HepG2 (cell line): Measurements from ENCODE around the gene TMEM198. TPM values are rescaled to one million over a fixed set of nuclear protein-coding genes. Genes with fewer than 3 reads are reported as not detected.

ENCODE experiments used
- ELF3 ChIP-seq: IDR thresholded peaks from 2 replicates; pipeline ENCODE4 v1.6.1; 2016; ENCODE audit warnings: missing genetic modification reagents, missing compliant biosample characterization
- ELF4 ChIP-seq: sonication (generic); formaldehyde crosslinking; IDR thresholded peaks from 2 replicates; pipeline ENCODE4 v1.5.0; 2020; ENCODE audit warnings: missing genetic modification reagents, mild to moderate bottlenecking, moderate library complexity, borderline replicate concordance
- KDM4B ChIP-seq: sonication (generic); formaldehyde crosslinking; IDR thresholded peaks from 2 replicates; pipeline ENCODE4 v1.4.0; 2020; ENCODE audit warnings: missing genetic modification reagents
- KDM5B ChIP-seq: sonication (generic); formaldehyde crosslinking; IDR thresholded peaks from 2 replicates; pipeline ENCODE4 v1.4.0; 2020; ENCODE audit warnings: missing genetic modification reagents, mild to moderate bottlenecking, borderline replicate concordance
- MXD3 ChIP-seq: IDR thresholded peaks from 2 replicates; pipeline ENCODE4 v1.6.1; 2016; ENCODE audit warnings: mild to moderate bottlenecking, missing biosample characterization, missing genetic modification reagents
- ONECUT2 ChIP-seq: sonication (generic); formaldehyde crosslinking; IDR thresholded peaks from 2 replicates; pipeline ENCODE4 v1.4.0; 2020; ENCODE audit warnings: missing genetic modification reagents
- POGK ChIP-seq: sonication (generic); formaldehyde crosslinking; conservative IDR thresholded peaks from 2 replicates; pipeline ENCODE4 v1.8.0; 2022; ENCODE audit warnings: mild to moderate bottlenecking, moderate library complexity, missing genetic modification reagents
- SETDB1 ChIP-seq: sonication (generic); formaldehyde crosslinking; IDR thresholded peaks from 2 replicates; pipeline ENCODE4 v1.5.1; 2020; ENCODE audit warnings: missing genetic modification reagents, mild to moderate bottlenecking, borderline replicate concordance
- SIN3A ChIP-seq: IDR thresholded peaks from 2 replicates; pipeline ENCODE4 v1.6.1; 2011; ENCODE audit warnings: low read depth, mild to moderate bottlenecking, control low read depth, low read length, borderline replicate concordance
- SRSF9 ChIP-seq: fragments of 200-400 bp; formaldehyde crosslinking; IDR thresholded peaks from 2 replicates; pipeline ENCODE4 v1.6.1; 2018; ENCODE audit warnings: borderline replicate concordance, mild to moderate bottlenecking, low read depth, low read length; ENCODE audit not compliant: insufficient read depth, poor library complexity, severe bottlenecking
- STAG1 ChIP-seq: sonication (generic); formaldehyde crosslinking; IDR thresholded peaks from 2 replicates; pipeline ENCODE4 v1.4.0; 2020; ENCODE audit warnings: missing genetic modification reagents
- TEAD2 ChIP-seq: sonication (generic); formaldehyde crosslinking; IDR thresholded peaks from 2 replicates; pipeline ENCODE4 v1.9.0; 2021; ENCODE audit warnings: missing genetic modification reagents
- THAP7 ChIP-seq: sonication (generic); formaldehyde crosslinking; IDR thresholded peaks from 2 replicates; pipeline ENCODE4 v1.8.1; 2023; ENCODE audit warnings: mild to moderate bottlenecking, missing genetic modification reagents
- XRCC5 ChIP-seq: fragments of 200-400 bp; formaldehyde crosslinking; optimal IDR thresholded peaks from 2 replicates; pipeline ENCODE3; 2017; ENCODE audit warnings: mild to moderate bottlenecking, low read length
- ZBTB1 ChIP-seq: sonication (generic); formaldehyde crosslinking; IDR thresholded peaks from 2 replicates; pipeline ENCODE4 v1.4.0; 2020; ENCODE audit warnings: missing genetic modification reagents, borderline replicate concordance
- ZBTB33 ChIP-seq: sonication (generic); formaldehyde crosslinking; IDR thresholded peaks from 2 replicates; pipeline ENCODE4 v1.4.0; 2020; ENCODE audit warnings: missing genetic modification reagents
- ZFP90 ChIP-seq: sonication (generic); formaldehyde crosslinking; IDR thresholded peaks from 2 replicates; pipeline ENCODE4 v1.8.0; 2022; ENCODE audit warnings: missing genetic modification reagents, mild to moderate bottlenecking, inconsistent platforms, borderline replicate concordance
- ZNF512 ChIP-seq: sonication (generic); formaldehyde crosslinking; IDR thresholded peaks from 2 replicates; pipeline ENCODE4 v1.4.0; 2020; ENCODE audit warnings: mild to moderate bottlenecking, missing genetic modification reagents
- ZNF577 ChIP-seq: sonication (generic); formaldehyde crosslinking; IDR thresholded peaks from 2 replicates; pipeline ENCODE4 v1.4.0; 2020; ENCODE audit warnings: mild to moderate bottlenecking, low read depth, missing genetic modification reagents, borderline replicate concordance
- ZNF7 ChIP-seq: IDR thresholded peaks from 2 replicates; pipeline ENCODE4 v1.6.1; 2016; ENCODE audit warnings: missing biosample characterization, missing genetic modification reagents
- ZNF761 ChIP-seq: sonication (generic); formaldehyde crosslinking; conservative IDR thresholded peaks from 2 replicates; pipeline ENCODE4 v1.4.0; 2020; ENCODE audit warnings: mild to moderate bottlenecking, missing genetic modification reagents
- ZNF841 ChIP-seq: sonication (generic); formaldehyde crosslinking; IDR thresholded peaks from 2 replicates; pipeline ENCODE4 v1.8.1; 2023; ENCODE audit warnings: missing genetic modification reagents, borderline replicate concordance
- polyA plus RNA-seq, 8 experiments: library from polyadenylated mRNA; depleted of rRNA in 3 of 8; stranded (reverse) in 7 of 8; unstranded in 1 of 8; fragments of >200 nt; fragmentation: Illumina TruSeq in 4 of 8; extraction: Trizol in 4 of 8; gene quantifications; 2 replicates each; pipeline versions ENCODE4 v1.2.1 to v1.2.3, GENCODE V29; 2011 to 2016; ENCODE audit warnings: low read depth in 4 of 8, missing spikeins in 1 of 8, mixed read lengths in 1 of 8; ENCODE audit not compliant: insufficient read depth in 1 of 8
- total RNA-seq, 5 experiments: library from RNA; depleted of rRNA; stranded (reverse); fragments of >200 nt; fragmentation: Illumina TruSeq; extraction: Trizol; gene quantifications; 2 replicates each; pipeline ENCODE4 v1.2.3, GENCODE V29; 2016; ENCODE audit warnings: low read depth in 1 of 5

The TMEM198 gene
- total and polyA plus RNA-seq, 2 of the 13 experiments (the other 11 are each of a cell fraction or from before 2014, with no cell fraction given), result 17.3 to 23.5 TPM

GRCh38 chr2:219498280-219499057 is 45.4 kb upstream of the TMEM198 start, which contains the start of gene GMPPA (continued):
- TF ChIP-seq XRCC5, result peak; percentile 66
- TF ChIP-seq ZNF841 (CRISPR knock-in tag), result no peak
- TF ChIP-seq ZNF7 (CRISPR knock-in tag), result no peak
- TF ChIP-seq ZBTB33 (CRISPR knock-in tag), result no peak
- no peak; the same call in 1 of the 2 replicates for TF ChIP-seq ZNF761
- TF ChIP-seq MXD3 (CRISPR knock-in tag), result no peak; the same call in 1 of the 2 replicates
- peak; percentile 92 for TF ChIP-seq ELF4 (CRISPR knock-in tag)
- peak; percentile 14; the same call in 1 of the 2 replicates for TF ChIP-seq KDM4B
- no peak for TF ChIP-seq STAG1 (CRISPR knock-in tag)
- TF ChIP-seq ZNF512 (CRISPR knock-in tag), result no peak
- peak; percentile 91 for TF ChIP-seq KDM5B (CRISPR knock-in tag)
- TF ChIP-seq TEAD2 (CRISPR knock-in tag), result no peak
- peak; percentile 83 for TF ChIP-seq ELF3
- peak; percentile 56 for TF ChIP-seq ZFP90 (CRISPR knock-in tag)
- no peak for TF ChIP-seq ZNF577
- no peak for TF ChIP-seq THAP7 (CRISPR knock-in tag)
- peak; percentile 27; the same call in 1 of the 2 replicates for TF ChIP-seq POGK (CRISPR knock-in tag)
- no peak for TF ChIP-seq ONECUT2 (CRISPR knock-in tag)
- TF ChIP-seq ZBTB1 (CRISPR knock-in tag), result no peak
- TF ChIP-seq SETDB1 (CRISPR knock-in tag), result no peak
- TF ChIP-seq SIN3A, result peak; percentile 93
- TF ChIP-seq SRSF9, result no peak
